NCI-H524 treated with DMSO at 0.1 percent for 48 hours (cell line): ENCODE data around the gene SOCS6.
"Not testable (repeated sequence)": the region's sequence is repeated elsewhere in the genome, so short reads cannot be mapped to it uniquely, and the experiment has no call there.

Experiments used
- DNase-seq: peaks from one replicate; lab custom pipeline; 2025; lab: John Stamatoyannopoulos, UW

SOCS6 gene

DNA sequence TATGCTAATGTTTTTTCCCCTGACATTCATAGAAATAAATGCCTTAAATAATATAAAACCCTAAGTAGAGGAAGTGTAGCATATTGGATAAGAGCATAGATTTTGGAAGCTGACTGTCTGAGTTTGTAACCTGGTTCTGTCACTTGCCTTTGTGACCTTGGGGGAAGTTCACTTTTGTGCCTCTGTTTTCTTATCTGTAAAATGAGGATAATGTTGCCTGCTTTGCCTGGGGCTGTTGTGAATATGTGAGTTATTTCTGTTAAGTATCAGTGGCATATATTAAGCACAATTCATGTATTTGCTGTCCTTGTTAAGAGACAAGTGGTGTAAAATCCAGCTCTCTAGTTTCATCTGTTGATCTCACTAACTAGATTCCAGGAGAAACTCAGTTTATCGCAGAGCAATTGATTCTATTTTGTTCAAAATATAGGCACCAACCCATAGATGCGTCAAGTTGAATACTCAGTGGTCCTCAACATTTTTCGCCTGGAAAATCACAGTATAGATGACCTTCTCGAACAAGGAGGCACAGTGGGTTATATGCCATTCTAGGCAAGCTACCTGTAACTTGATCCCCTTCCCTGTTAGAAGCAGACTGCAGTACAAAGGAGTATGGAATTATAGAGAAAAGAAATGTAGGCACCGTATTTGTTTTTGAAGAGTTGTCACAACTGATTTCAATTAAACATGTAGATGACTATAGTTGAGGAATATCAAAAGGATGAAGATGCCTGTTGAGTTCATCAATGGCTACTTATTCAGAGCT lies 67.0 kb downstream of the SOCS6 start:
- DNase-seq, result no peak

DNA sequence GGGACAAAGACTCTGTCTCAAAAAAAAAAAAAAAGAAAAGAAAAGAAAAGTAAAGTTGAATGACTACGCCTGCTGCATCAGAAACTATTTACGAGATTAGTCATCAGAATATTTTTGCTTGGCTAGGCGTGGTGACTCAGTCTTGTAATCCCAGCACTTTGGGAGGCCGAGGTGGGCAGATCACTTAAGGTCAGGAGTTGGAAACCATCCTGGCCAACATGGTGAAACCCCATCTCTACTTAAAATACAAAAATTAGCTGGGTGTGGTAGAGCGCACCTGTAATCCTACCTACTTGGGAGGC lies 69.2 kb downstream of the SOCS6 start:
- not testable (repeated sequence) for DNase-seq

DNA sequence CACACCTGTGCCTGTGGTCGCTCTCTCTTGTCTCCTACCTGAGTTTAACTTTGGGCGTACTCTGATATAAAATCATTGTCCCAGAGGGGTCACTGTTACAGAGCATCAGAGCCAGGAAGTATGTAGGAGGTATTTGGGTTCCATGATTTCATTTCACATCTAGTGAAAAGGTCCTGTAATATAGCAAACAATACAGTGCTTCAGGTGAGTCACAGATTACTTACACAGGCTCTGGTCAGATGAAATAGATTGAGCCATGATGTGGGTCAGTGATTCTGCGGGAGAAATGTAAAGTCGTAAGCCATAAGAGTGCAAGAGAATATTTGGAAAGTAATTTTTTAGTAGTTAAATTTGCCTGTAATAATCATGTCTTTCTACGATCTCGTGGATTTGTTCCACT lies 70.2 kb downstream of the SOCS6 start:
- DNase-seq, result no peak

DNA sequence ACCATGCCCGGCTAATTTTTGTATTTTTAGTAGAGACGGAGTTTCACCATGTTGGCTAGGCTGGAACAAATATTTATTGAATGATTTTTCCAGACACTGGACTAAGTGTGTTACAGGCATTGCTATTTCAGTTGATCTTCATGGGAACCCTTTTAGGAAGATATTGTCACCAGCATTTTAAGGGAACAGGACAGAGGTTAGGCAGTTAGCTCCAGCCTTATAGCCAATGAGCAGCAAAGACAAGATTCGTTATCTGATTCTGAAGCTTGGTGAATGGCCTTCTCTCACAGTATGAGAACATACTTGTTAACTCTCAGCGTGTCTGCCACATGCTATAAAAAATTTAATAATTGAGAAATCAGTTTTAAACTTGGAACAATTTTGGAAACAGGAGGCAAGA lies 73.4 kb downstream of the SOCS6 start:
- DNase-seq, result no peak

DNA sequence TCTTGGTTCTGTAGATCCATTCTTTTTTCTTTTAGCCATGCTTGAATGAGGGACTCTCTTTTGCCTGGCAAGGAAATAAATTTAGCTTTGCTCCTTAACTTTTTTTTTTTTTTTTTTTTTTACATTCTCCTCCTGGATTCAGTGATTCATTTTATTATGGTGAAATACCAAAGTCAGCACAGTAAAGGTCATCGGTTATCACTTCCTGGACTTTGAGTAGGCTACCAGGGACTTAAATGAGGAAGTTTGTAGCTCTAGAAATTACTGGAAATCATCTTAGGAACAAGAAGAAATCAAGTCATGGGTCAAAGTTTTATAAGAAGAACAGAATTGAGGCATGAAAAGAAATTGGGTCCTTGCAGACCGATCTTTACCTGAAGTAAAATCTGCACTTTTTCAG lies 75.0 kb downstream of the SOCS6 start:
- no peak for DNase-seq

DNA sequence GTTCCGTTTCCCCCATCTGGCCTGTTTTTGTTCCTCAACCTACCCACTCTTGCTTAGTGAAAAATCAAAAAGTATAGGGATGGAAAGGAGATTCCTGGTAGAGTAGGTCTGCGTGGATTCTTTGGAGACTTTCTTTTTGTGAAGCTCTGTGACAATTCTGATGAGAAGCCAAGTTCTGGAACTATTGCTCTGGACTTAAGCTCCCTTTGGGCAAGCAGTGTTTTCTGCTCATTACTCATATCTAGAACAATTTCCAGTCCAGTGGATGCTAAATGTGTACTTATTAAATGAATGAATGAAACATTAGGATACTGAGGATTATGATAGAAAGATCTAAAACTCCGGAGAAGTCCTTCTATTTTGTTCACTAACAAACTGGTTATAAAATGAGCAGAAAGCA lies 76.5 kb downstream of the SOCS6 start:
- DNase-seq, result no peak

DNA sequence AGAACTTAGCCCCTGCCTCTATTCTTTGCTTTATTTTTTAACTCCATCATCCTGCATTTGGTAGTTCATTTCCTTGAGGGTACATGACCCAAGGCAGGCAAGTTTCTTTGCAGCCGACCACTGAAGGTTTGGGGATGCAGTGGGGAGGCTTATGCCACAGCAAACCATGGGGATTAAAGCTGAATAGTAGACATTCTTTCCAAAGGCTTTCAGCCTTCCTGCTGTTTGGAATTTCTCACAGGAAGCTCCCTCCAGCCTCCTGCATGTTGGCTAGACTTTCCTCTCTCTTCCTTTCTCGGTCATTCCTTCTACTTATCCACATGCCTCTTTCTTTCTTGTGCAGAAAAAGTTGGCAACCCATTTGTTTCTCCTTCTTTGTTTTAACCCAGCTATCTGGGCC lies 77.3 kb downstream of the SOCS6 start:
- no peak for DNase-seq

DNA sequence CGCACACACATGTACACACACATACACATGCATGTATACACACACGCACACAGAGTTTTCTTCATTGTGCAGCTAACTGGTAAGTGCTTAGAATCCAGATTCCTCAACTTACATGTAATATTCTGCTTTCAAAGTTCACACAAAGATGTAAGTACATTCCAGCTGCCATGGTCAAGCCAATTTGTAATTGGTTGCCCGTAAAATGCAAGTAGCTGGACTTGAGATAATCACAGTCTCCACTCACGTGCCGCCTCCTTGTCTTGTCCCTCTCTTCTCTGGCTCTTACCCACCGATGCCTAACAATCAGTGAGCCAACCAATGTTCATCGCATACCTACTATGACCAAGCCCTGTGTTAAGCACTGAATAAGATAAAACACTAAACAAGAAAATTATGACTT lies 77.8 kb downstream of the SOCS6 start:
- no peak for DNase-seq

DNA sequence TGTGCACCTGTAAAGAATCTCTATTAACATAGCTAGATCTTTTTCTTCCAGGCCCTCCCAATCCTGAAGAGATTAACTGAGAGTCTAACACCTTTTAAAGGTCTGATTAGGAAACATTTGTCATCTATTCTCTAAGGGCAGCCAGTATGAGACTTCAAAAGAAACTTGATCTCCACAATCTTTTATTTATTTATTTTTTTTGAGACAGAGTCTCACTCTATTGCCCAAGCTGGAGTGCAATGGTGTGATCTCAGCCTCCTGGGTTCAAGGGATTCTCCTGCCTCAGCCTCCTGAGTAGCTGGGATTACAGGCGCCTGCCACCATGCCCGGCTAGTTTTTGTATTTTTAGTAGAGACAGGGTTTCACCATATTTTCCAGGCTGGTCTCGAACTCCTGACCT lies 78.5 kb downstream of the SOCS6 start:
- DNase-seq, result not testable (repeated sequence)

DNA sequence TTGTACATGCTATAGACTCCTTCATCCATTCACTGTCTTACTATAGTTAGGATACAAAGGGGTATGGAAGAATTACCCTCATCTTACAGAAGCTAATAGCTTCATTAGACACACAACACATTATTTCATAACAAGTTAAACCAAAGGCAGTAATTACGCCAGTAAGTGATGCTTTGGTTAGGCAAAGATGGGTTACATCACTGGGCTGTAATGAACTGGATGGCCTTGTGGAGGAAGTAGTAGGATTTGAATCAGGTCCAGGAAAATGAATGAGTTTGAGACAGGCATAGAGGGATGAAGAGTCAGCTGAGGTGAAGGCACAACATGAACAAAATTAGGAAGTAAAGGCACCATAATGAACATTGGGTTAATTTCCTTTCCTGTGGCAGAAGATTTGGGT lies 80.1 kb downstream of the SOCS6 start:
- no peak for DNase-seq

DNA sequence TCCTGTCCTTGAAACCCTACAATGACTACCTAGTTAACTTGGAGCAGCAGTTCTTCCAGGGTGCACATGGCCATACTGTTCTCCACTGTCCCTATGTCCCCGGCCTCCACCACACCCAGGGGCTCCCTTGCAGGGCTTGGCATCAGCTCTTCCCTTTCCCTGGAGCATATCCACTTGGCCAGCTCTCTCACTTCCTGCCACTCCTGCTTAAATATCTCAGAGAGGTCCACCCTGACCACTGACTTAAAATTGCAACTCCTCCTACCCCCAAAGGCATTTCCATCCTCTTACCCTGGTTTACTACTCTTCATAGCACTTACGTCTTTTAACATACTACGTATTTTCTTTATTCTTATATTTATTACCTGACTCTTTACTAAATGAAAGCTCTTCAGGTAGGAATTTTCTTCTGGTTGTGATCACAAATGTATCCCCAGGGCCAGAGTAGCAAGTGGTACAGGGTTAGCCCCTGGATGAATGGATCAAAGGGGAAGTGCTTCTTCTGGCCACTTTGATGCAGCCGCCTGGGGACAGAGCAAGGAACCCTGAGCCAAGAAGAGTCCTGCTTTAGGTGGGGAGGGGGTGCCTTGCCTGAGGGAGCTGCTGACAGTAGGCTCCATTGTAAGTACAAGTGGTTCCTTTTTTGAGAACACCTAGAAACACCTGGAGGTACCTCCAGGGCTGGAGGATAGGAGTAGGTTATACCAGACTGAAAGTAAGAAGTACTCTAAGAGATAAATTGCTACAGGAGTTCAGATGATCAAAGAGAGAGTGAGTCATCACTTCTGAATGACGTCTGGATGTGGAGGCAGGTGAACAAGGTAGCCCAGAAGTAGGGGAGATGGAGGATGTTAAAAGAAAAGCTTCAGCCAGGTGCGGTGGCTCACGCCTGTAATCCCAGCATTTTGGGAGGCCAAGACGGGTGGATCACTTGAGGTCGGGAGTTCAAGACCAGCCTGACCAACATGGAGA lies 82.2 kb downstream of the SOCS6 start:
- DNase-seq, result no peak

DNA sequence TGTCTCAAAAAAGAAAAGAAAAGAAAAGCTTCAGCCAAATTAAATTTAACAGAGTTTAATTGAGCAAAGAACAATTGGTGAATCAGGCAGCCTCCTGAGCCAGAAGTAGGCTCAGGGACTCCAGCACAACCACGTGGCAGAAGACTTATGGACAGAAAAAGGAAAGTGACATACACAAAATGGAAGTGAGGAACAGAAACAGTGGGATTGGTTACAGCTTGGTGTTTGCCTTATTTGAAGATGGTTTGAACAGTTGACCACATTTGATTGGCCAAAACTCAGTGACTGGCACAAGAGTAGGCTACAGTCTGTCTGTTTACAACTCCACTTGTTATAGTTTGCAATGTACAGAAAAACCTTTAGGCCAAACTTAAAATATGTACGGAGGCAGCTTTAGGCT lies 83.1 kb downstream of the SOCS6 start:
- no peak for DNase-seq

DNA sequence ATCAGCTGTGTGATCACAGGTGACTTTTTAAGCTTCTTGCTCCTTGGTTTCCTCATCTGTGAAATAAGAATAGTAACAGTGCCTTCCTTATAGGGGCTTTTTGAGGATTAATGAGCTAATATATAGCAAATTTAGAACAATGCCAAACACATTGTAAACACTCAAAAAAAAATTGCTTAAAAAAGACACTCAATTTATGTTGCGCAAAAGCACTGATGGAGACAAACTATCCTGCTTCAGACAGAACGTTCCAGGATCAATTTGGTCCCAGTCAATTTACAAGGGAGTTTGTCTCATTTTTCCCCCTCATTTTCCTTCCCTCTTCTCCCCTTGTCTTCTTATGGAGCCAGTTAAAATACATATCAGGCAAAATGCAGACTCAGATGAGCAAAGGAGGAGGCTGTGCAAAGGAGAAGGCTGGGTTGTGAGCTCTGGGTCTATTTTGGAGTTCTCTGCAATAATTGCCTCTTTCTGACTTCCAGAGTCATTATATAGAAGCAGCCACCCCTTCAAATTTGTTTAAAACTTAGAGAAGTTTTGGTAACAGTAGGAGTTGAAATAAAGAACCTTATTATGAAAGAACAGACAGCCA lies 83.7 kb downstream of the SOCS6 start:
- DNase-seq, result no peak

DNA sequence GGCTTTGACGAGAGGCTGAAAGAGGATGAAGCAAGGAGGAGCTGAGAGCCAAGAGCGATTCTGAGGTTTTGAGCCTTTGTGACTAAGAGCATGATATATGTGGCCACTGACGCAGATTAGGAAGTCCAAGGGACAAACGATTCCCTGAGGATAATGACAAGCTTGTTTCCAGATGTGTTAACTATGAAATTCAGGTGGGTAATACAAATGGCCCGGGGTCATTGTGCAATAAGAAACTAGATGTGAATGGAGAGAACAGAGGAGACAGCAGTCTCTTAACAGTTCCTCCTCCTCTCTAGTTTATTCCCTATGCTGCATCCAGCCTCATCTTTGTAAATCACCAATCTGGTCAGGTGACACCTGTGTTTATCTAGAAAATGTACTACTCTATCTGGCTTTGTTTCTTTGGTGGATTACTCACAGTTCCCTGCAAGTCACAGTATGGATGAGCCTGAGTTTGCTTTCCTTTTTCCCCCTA lies 84.2 kb downstream of the SOCS6 start:
- DNase-seq, result no peak

DNA sequence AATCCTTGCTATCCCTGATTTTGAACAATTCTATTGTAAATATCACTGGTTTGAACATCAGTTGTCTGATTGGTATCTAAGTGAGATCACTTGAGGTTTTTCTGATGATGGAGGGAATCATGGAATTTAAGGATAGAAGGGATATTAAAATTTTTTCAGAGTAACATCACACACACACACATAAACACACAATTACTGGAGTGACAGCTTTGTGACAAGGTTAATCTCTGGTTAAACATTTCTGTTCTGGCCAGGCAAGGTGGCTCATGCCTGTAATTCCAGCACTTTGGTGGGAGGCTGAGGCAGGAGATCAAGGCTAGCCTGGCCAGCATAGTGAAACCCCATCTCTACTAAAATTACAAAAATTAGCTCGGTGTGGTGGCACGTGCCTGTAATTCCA lies 85.3 kb downstream of the SOCS6 start:
- no peak for DNase-seq

DNA sequence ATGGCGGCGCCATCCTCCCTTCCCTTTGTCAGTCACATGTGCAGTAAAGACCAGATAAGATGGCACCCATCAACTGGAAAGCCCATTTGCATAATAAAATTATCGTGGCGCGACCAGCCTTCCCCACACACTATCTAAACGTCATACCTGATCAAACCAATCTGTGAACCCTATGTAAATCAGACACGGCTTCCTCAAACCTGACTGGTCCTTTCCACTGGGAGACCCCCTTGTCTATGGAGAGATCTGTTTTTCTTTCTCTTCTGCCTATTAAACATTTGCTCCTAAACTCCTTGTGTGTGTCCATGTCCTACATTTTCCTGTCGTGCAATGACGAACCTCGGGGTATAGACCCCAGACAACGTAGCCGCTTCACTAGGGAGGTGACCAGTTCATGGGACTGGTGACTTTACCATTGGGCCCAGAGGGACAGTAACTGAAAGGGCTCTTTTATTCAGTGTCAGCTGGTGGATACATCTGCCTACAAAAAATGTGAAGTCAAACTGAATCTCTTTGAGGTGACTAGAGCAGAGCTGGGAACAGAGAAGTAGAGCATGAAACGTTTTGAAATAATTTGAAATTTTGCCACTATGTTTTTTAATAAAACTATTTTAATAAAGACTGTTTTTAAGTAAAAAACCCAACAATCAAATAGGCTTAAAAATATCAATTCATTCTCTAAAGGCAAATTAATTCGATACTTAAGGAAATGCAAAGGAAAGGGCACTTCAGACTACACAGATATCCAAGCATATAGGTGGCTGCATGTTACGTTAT lies 87.5 kb downstream of the SOCS6 start:
- no peak for DNase-seq

DNA sequence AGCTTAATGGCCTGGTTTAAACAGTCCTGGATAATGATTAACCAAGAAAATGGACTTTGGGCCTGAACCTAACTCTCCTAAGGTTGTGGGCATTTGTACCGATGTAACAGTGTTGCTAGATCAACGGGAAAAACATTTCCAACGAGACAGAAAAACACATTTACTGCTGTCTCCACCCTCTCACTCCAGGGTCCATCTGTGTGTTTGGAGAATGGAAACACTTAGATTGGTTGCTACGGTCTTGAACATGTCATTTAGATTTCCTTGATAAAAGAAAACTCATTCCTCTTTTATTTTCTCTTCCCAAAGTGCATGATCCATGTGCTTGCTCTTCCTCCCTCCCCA lies 88.0 kb downstream of the SOCS6 start:
- DNase-seq, result no peak

DNA sequence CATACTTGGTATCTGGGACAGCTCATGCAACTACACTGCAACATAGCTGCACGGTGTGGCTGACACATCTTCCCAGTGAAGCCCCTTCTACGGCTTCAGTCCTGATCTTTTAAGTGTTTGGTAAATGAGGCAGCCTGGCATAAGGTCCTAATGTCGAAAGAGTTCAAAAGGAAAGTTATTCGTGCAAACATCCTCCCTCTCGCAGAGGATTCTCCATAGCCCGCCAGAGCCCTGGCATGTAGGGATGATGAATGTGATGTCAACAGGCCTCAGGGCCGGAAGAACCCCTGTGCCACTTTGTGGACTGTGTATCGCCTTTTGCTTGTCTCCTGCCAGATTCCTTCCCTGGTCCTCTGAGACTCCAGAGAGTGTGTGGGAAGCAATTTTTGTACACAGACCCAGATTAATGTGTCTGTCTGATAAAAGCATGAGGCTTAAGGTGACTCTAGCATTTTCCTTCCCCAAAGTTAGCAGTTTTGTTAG lies 88.5 kb downstream of the SOCS6 start:
- no peak for DNase-seq

DNA sequence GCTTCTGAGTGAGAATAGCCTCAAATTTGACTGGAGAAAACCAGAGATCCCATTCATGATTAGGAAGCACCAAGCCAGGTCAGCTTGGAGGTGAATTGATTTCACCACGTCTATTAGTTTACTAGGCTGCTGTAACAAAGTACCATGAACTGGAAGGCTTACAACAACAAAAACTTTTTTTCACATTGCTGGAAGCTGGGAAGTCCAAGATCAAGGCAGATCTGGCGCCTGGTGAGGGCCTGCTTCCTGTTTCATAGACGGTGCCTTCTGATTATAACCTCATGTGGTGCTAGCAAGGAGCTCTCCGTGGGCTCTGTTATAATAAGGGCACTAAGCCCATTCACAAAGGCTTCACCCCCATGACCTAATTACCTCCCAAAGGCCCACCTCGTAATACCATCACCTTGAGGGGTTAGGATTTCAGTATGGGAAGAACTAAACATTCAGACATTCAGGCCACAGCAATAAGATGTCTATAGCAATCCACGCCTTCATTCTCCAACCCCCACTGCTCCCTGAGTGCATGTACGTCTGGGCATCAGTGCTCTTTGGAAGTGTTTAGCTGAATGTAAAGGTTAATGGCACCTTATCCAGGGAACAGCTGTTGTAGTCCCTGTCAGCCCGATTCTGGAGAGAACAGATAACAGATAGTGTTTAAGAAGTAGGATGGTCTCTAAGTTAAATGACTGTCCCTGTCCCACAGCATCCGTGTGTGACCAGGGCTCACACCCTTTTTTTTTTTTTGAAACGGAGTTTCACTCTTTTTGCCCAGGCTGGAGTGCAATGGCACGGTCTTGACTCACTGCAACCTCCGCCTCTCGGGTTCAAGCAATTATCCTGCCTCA lies 89.2 kb downstream of the SOCS6 start:
- no peak for DNase-seq
